Naive thymus-derived CD4-positive, alpha-beta T cell (primary cell): ENCODE results near the gene TPM2. TPM values are rescaled to one million over a fixed set of nuclear protein-coding genes. Genes with fewer than 3 reads are reported as not detected.

ENCODE experiments used
- ATAC-seq: fragments of 150-1000 bp; cut with Tn5 transposase; 2 replicates; pipeline ENCODE4 v1.10.0; 2021; ENCODE audit warnings: mild to moderate bottlenecking, moderate library complexity
- CTCF ChIA-PET: fragments of 350-600 bp; sonication (Branson Sonifier 250); formaldehyde crosslinking; loops from one replicate; lab custom pipeline; 2021; ENCODE audit warnings: antibody characterized with exemption; lab: Charles Lee
- POLR2A ChIA-PET: fragments of 350-600 bp; sonication (Branson Sonifier 250); formaldehyde crosslinking; loops from one replicate; lab custom pipeline; 2021; ENCODE audit warnings: antibody characterized with exemption, inconsistent platforms; lab: Charles Lee
- DNase-seq, 9 donors: peaks; one replicate each; pipeline versions ENCODE4 v3.0.0 to v3.0.0-alpha.2; 2020 to 2022; ENCODE audit warnings: mixed read lengths in 1 of 9
- H3K27ac ChIP-seq: one replicate; pipeline ENCODE4 v1.7.0; 2013; ENCODE audit warnings: mild to moderate bottlenecking, low read depth, low read length, moderate library complexity
- H3K27me3 ChIP-seq, 2 donors: one replicate each; pipeline ENCODE4 v1.7.0; 2013; ENCODE audit warnings: low read length in 2 of 2, mild to moderate bottlenecking in 2 of 2, moderate library complexity in 2 of 2; ENCODE audit not compliant: control insufficient read depth in 2 of 2, insufficient read depth in 2 of 2
- H3K36me3 ChIP-seq, 3 experiments: 1 replicate in 2 of 3; 2 replicates in 1 of 3; pipeline ENCODE4 v1.7.0; 2013; ENCODE audit warnings: low read length in 3 of 3, mild to moderate bottlenecking in 3 of 3, moderate library complexity in 1 of 3; ENCODE audit not compliant: insufficient read depth in 3 of 3, control insufficient read depth in 2 of 3
- H3K4me1 ChIP-seq, 2 donors: one replicate each; pipeline ENCODE4 v1.7.0; 2013; ENCODE audit warnings: low read length in 2 of 2, mild to moderate bottlenecking in 2 of 2, moderate library complexity in 1 of 2; ENCODE audit not compliant: control insufficient read depth in 2 of 2, insufficient read depth in 2 of 2
- H3K4me3 ChIP-seq: 2 replicates; pipeline ENCODE4 v1.7.0; 2013; ENCODE audit warnings: mild to moderate bottlenecking, low read length
- H3K9me3 ChIP-seq, 3 experiments: 1 replicate in 2 of 3; 2 replicates in 1 of 3; pipeline ENCODE4 v1.7.0; 2013; ENCODE audit warnings: low read length in 3 of 3; ENCODE audit not compliant: control insufficient read depth in 2 of 3
- H3K27ac Mint-ChIP-seq, 9 donors: one replicate each; pipeline ENCODE4 v1.8.0; 2020 to 2022; ENCODE audit warnings: mixed read lengths in 9 of 9, mild to moderate bottlenecking in 8 of 9, moderate library complexity in 5 of 9, inconsistent platforms in 2 of 9
- H3K27me3 Mint-ChIP-seq, 5 donors: one replicate each; pipeline ENCODE4 v1.8.0; 2021 to 2022; ENCODE audit warnings: mixed read lengths in 5 of 5, mild to moderate bottlenecking in 1 of 5
- H3K36me3 Mint-ChIP-seq, 5 donors: one replicate each; pipeline ENCODE4 v1.8.0; 2020 to 2022; ENCODE audit warnings: mixed read lengths in 5 of 5, mild to moderate bottlenecking in 3 of 5, inconsistent platforms in 1 of 5
- H3K4me1 Mint-ChIP-seq, 7 donors: one replicate each; pipeline ENCODE4 v1.8.0; 2020 to 2022; ENCODE audit warnings: mixed read lengths in 7 of 7, mild to moderate bottlenecking in 3 of 7, inconsistent platforms in 1 of 7
- H3K4me3 Mint-ChIP-seq, 10 donors: one replicate each; pipeline ENCODE4 v1.8.0; 2020 to 2022; ENCODE audit warnings: mild to moderate bottlenecking in 10 of 10, mixed read lengths in 10 of 10, moderate library complexity in 6 of 10, inconsistent platforms in 2 of 10
- H3K9me3 Mint-ChIP-seq, 11 donors: one replicate each; pipeline ENCODE4 v1.8.0; 2020 to 2022; ENCODE audit warnings: mixed read lengths in 11 of 11, mild to moderate bottlenecking in 4 of 11, inconsistent platforms in 1 of 11, moderate library complexity in 1 of 11
- intact Hi-C, 2 donors: fragments of 100-400 bp; cut with micrococcal nuclease; formaldehyde crosslinking; loops; one replicate each; pipeline ENCODE4 v1.15.1; 2023
- polyA plus RNA-seq, 2 donors: library from polyadenylated mRNA; unstranded; fragments of 300-500 nt; fragmentation: Illumina TruSeq; gene quantifications; one replicate each; pipeline ENCODE4 v1.2.3, GENCODE V29; 2021
- total RNA-seq, 6 experiments: library from RNA in 5 of 6; stranded (reverse) in 5 of 6; gene quantifications; 1 replicate in 5 of 6; 2 replicates in 1 of 6; pipeline ENCODE4 v1.2.3 and lab custom pipeline; 2021 to 2026

Gene TPM2
- total and polyA plus RNA-seq, 7 experiments from 2014 or later, result 0.87 to 136 (median 40.0) TPM; not detected in 1

DNA sequence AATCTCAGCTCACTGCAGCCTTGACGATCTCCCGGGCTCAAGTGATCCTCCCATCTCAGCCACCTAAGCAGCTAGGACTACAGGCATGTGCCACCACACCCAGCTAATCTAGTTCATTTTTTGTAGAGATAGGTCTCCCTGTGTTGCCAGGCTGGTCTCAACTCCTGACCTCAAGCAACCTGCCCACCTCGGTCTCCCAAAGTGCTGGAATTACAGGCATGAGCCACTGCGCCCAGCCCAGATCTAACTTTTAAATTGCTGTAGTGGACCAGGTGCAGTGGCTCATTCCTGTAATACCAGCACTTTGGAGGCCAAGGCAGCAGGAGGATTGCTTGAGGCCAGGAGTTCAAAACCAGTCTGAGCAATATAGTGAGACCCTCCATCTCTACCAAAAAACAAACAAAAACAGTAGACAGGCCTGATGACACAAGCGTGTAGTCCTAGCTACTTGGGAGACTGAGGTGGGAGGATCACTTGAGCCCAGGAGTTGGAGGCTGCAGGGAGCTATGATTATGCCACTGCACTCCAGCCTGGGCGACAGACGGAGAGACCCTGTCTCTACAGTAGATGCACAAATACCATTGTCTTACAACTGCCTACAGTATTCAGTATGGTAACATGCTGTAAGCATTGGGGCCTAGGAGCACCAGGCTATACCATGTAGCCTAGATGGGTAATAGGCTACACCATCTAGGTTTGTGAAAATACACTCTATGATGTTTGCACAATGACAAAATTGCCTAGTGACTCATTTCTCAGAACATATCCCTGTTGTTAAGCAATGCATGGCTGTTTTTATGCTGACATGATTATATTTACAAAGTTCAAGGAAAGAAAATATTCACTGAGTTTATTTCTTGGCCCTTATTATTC is 37.5 kb downstream of the TPM2 start:
- Mint-ChIP-seq H3K36me3 (peaks cover 0 to 22% (median 0%) of the 10 kb centered on the region in 5 donors), H3K27ac (peak overlapping the region; percentile 33 to 98 (median 84)), H3K9me3 (peaks cover 0 to 4% (median 0%) of the 10 kb centered on the region in 11 donors), H3K4me3 (peak overlapping the region in 9 of 10 donors; percentile 37 to 100 (median 95)), H3K4me1 (peaks cover 39 to 68% (median 61%) of the 10 kb centered on the region in 7 donors), H3K27me3 (no peaks in the 10 kb centered on the region)
- no peaks in the 10 kb centered on the region for H3K27me3 ChIP-seq
- ChIA-PET CTCF (interaction anchor here (9.4 kb wide), 1 partner anchor 37 kb away, joined by 118 read pairs; the partner anchor contains the start of gene CD72), POLR2A (interaction anchor here (0.7 to 10.8 kb wide), 8 partner anchors 9 to 97 kb away, joined by 3 to 264 read pairs (median 20); partner anchors contain the start of genes ARHGEF39, CCDC107, CD72 and CREB3)
- no peak overlapping the region for H3K4me3 ChIP-seq
- no peaks in the 10 kb centered on the region for H3K9me3 ChIP-seq
- ATAC-seq (no peak), DNase-seq (no peak)
- no peaks in the 10 kb centered on the region for H3K36me3 ChIP-seq
- intact Hi-C loops, result loop anchor here in 1 of 2 donors (5.0 kb wide), 1 partner anchor 750 kb away; the partner anchor contains the start of gene RNF38
- peaks cover 35 to 47% of the 10 kb centered on the region in 2 donors for H3K4me1 ChIP-seq
- peak overlapping the region; percentile 83 for H3K27ac ChIP-seq

DNA sequence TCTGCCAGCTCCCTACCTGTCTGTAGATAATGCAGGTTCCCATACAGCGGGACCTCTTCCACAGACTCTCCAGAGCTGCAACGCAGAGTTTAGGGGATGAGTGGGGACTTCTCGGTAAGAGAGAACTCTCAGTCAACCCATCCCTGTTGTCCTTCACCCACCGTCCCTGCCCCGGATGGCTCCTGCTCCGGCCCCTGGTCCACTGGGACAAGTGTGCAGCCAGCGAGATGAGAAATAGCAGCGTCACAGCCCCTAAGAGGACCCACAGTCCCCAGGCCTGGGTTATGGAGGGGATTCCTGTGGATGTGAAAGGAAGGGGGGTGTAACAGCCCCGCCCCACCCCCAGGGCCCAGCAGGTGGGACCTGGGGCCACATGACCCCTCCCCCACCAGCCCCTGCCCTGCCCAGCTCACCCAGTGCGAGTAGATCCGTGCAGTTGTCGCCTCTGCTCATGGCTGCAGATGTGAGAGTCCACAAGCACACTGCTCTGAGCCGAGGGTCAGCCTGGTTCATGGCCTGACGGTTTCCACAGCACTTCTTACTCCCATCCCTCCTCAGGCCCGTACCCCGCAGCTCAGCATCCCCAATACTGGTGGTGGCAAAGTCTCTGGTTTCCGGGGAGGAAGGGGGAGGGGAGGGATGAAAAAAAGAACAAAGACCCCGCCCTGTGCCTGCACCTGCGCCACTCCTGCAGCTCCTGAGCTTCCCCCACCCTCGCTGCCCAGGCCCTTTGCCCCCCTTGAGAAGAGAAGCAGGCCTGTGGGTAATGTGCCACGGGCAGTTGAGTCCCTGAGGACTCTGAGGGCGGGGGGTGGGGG is 39.2 kb downstream of the TPM2 start, which contains the start of gene SIT1:
SIT1 (minus strand) TSS at position 591 of the 818 bp plus-strand sequence; CDS start at position 513, 78 bp downstream.
- POLR2A ChIA-PET, result interaction anchor here (0.7 to 10.8 kb wide), 16 partner anchors 10 to 106 kb away, joined by 3 to 264 read pairs (median 5); partner anchors contain the start of genes ARHGEF39, CCDC107, CD72 and CREB3
- ATAC-seq, result no peak
- H3K4me1 Mint-ChIP-seq, result peaks cover 30 to 64% (median 50%) of the 10 kb centered on the region in 7 donors

GRCh38 chr9:35649431-35650340 is 40.0 kb downstream of the TPM2 start:
- intact Hi-C loops, result loop anchor here (5.0 kb wide), 2 partner anchors 532 to 753 kb away; partner anchors contain the start of genes ATOSB (in 1 of the 2) and RNF38 (in 1 of the 2)
- H3K4me3 ChIP-seq, result peak overlapping the region; percentile 86
- H3K4me1 Mint-ChIP-seq, result peaks cover 36 to 73% (median 49%) of the 10 kb centered on the region in 7 donors

More for the DNA sequence above, 39.2 kb downstream of the TPM2 start, which contains the start of gene SIT1:
- H3K9me3 Mint-ChIP-seq, result peaks cover 0 to 2% (median 0%) of the 10 kb centered on the region in 11 donors
- no peaks in the 10 kb centered on the region for H3K27me3 Mint-ChIP-seq
- peak in 8 of 9 donors; percentile 47 to 60 (median 52) for DNase-seq
- Histone ChIP-seq H3K4me1 (peaks cover 40 to 52% of the 10 kb centered on the region in 2 donors), H3K4me3 (peak within 1 kb of the TSS; percentile 86), H3K36me3 (no peaks in the 10 kb centered on the region), H3K27ac (peak within 1 kb of the TSS; percentile 83), H3K27me3 (no peaks in the 10 kb centered on the region), H3K9me3 (no peaks in the 10 kb centered on the region)
- peak within 1 kb of the TSS; percentile 86 to 98 (median 95) for H3K27ac Mint-ChIP-seq
- intact Hi-C loops, result loop anchor here in 1 of 2 donors (5.0 kb wide), 1 partner anchor 752 kb away; the partner anchor contains the start of gene RNF38
- H3K4me3 Mint-ChIP-seq, result peak within 1 kb of the TSS; percentile 90 to 100 (median 96)
- CTCF ChIA-PET, result interaction anchor here (0.6 to 9.4 kb wide), 5 partner anchors 8 to 213 kb away, joined by 3 to 118 read pairs (median 12); partner anchors contain the start of genes CCDC107, CD72 and RMRP
- H3K36me3 Mint-ChIP-seq, result peaks cover 0 to 26% (median 0%) of the 10 kb centered on the region in 5 donors

DNA sequence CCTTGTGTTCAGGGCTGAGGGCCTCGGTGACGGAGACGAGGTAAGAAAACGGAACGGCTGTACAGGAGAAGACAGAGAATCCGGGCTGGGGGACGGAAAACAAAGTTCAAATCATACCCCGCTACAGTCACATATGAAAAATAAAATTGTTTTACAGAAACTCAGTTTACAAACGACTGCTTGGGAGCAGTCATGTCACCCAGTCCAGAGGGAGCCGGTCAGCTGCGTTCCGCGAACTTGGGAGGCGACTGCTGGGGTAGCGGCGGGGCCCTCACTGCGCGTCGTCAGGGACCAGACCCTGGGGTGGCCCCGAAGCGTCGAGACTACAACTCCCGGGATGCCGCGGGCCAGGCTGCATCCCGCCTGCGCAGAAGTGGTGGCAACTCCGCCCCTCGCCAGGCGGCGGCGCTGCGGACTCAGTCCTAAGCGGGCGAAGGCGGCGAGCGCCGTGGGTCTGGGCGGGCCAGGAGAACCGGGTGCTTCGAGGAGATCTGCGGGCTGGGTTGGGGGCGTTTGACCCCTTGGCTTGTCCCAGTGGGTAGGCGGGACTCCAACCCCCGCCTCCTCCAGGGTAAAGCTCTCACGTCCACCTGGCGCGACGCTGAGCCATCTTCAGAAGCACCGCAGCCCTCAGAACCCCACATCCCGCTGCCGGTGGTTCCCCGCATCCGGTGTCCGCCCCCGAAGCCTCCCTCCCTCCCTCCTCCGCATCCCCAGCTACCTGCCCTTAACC is 43.0 kb downstream of the TPM2 start:
- peak overlapping the region; percentile 83 for H3K27ac ChIP-seq
- H3K4me1 ChIP-seq, result peaks cover 44 to 51% of the 10 kb centered on the region in 2 donors
- POLR2A ChIA-PET, result interaction anchor here (0.6 to 10.8 kb wide), 29 partner anchors 8 to 1315 kb away, joined by 3 to 264 read pairs (median 5); partner anchors contain the start of genes ARHGEF39, CCDC107, CD72 and CREB3
- H3K9me3 Mint-ChIP-seq, result peaks cover 0 to 2% (median 0%) of the 10 kb centered on the region in 11 donors
- CTCF ChIA-PET, result interaction anchor here (0.7 to 9.4 kb wide), 20 partner anchors 12 to 151 kb away, joined by 3 to 118 read pairs (median 4); partner anchors contain the start of genes ARHGEF39, CCDC107, CD72 and CREB3
- peaks cover 40 to 70% (median 46%) of the 10 kb centered on the region in 7 donors for H3K4me1 Mint-ChIP-seq
- H3K9me3 ChIP-seq, result no peaks in the 10 kb centered on the region
- intact Hi-C loops, result loop anchor here (1.0 to 5.0 kb wide), 15 partner anchors 8 to 574 kb away; partner anchors contain the start of genes CREB3 (in 2 of the 2), GBA2 (in 2 of the 2), HINT2 (in 2 of the 2) and RGP1 (in 2 of the 2)
- H3K27me3 Mint-ChIP-seq, result no peaks in the 10 kb centered on the region
- H3K4me3 Mint-ChIP-seq, result peak overlapping the region; percentile 90 to 100 (median 96)
- H3K27ac Mint-ChIP-seq, result peak overlapping the region; percentile 86 to 99 (median 96)
- peak; percentile 95 for ATAC-seq
- DNase-seq, result peak; percentile 87 to 96 (median 93)
- peaks cover 0 to 40% (median 0%) of the 10 kb centered on the region in 5 donors for H3K36me3 Mint-ChIP-seq
- H3K4me3 ChIP-seq, result peak overlapping the region; percentile 90
- no peaks in the 10 kb centered on the region for H3K36me3 ChIP-seq
- no peaks in the 10 kb centered on the region for H3K27me3 ChIP-seq

More at GRCh38 chr9:35649431-35650340, 40.0 kb downstream of the TPM2 start:
- CTCF ChIA-PET, result interaction anchor here (1.1 to 9.4 kb wide), 8 partner anchors 9 to 80 kb away, joined by 3 to 118 read pairs (median 4); partner anchors contain the start of genes CA9, CCDC107, CD72 and RMRP
- Mint-ChIP-seq H3K27ac (peak overlapping the region; percentile 86 to 98 (median 95)), H3K27me3 (no peaks in the 10 kb centered on the region), H3K4me3 (peak overlapping the region; percentile 90 to 100 (median 96)), H3K9me3 (peaks cover 0 to 2% (median 0%) of the 10 kb centered on the region in 11 donors), H3K36me3 (peaks cover 0 to 26% (median 0%) of the 10 kb centered on the region in 5 donors)
- POLR2A ChIA-PET, result interaction anchor here (0.6 to 10.8 kb wide), 17 partner anchors 10 to 127 kb away, joined by 3 to 264 read pairs (median 5); partner anchors contain the start of genes ARHGEF39, CCDC107, CD72 and CREB3
- H3K36me3 ChIP-seq, result no peaks in the 10 kb centered on the region
- peaks cover 47 to 53% of the 10 kb centered on the region in 2 donors for H3K4me1 ChIP-seq
- ATAC-seq, result no peak
- H3K27me3 ChIP-seq, result no peaks in the 10 kb centered on the region
- H3K27ac ChIP-seq, result peak overlapping the region; percentile 83
- no peaks in the 10 kb centered on the region for H3K9me3 ChIP-seq
- peak in 7 of 9 donors; percentile 45 to 60 (median 52) for DNase-seq
